Parathyroid adenoma (tissue), 2 donors: ENCODE data around the gene WNT9A.

Experiments
- H2AFZ ChIP-seq: fragments of 300-600 bp; sonication (generic); one replicate; pipeline ENCODE4 v1.7.0; 2017; ENCODE audit warnings: antibody characterized with exemption, mild to moderate bottlenecking
- H3K27ac ChIP-seq: fragments of 300-600 bp; sonication (generic); one replicate; pipeline ENCODE4 v1.7.0; 2017
- H3K27me3 ChIP-seq: fragments of 300-600 bp; sonication (generic); one replicate; pipeline ENCODE4 v1.7.0; 2017; ENCODE audit warnings: low read length; ENCODE audit not compliant: control insufficient read depth, insufficient read depth
- H3K36me3 ChIP-seq: fragments of 300-600 bp; sonication (generic); one replicate; pipeline ENCODE4 v1.7.0; 2017; ENCODE audit warnings: low read length; ENCODE audit not compliant: control insufficient read depth, insufficient read depth
- H3K4me1 ChIP-seq: fragments of 300-600 bp; sonication (generic); one replicate; pipeline ENCODE4 v1.7.0; 2017; ENCODE audit warnings: control low read depth
- H3K4me2 ChIP-seq: fragments of 300-600 bp; sonication (generic); one replicate; pipeline ENCODE4 v1.7.0; 2017; ENCODE audit warnings: low read length
- H3K4me3 ChIP-seq: fragments of 300-600 bp; sonication (generic); one replicate; pipeline ENCODE4 v1.7.0; 2017; ENCODE audit warnings: low read depth, low read length
- H3K79me2 ChIP-seq: fragments of 300-600 bp; sonication (generic); one replicate; pipeline ENCODE4 v1.7.0; 2017; ENCODE audit warnings: control low read depth
- H3K9ac ChIP-seq: fragments of 300-600 bp; sonication (generic); one replicate; pipeline ENCODE4 v1.7.0; 2017; ENCODE audit warnings: mild to moderate bottlenecking
- H3K9me3 ChIP-seq: fragments of 300-600 bp; sonication (generic); one replicate; pipeline ENCODE4 v1.7.0; 2017; ENCODE audit warnings: low read length; ENCODE audit not compliant: control insufficient read depth
- CTCF ChIP-seq: fragments of 300-600 bp; sonication (generic); IDR thresholded peaks from one replicate; pipeline ENCODE4 v1.7.0; 2017; ENCODE audit warnings: antibody characterized with exemption, mild to moderate bottlenecking
- donor health status: primary hyperparathyroidism.

WNT9A gene

GRCh38 chr1:227938276-227938675, 9.5 kb downstream of the WNT9A start:
- H3K4me2 ChIP-seq: no peak overlapping the region
- peaks cover 7% of the 10 kb centered on the region for H3K79me2 ChIP-seq
- no peak overlapping the region for H2AFZ ChIP-seq
- H3K9ac ChIP-seq: no peak overlapping the region
- no peaks in the 10 kb centered on the region for H3K4me1 ChIP-seq
- no peak for TF ChIP-seq CTCF
- H3K9me3 ChIP-seq: no peaks in the 10 kb centered on the region
- H3K36me3 ChIP-seq: no peaks in the 10 kb centered on the region
- no peak overlapping the region for H3K4me3 ChIP-seq
- no peaks in the 10 kb centered on the region for H3K27me3 ChIP-seq
- no peak overlapping the region for H3K27ac ChIP-seq

GRCh38 chr1:227937838-227938145, 9.9 kb downstream of the WNT9A start:
- no peaks in the 10 kb centered on the region for H3K27me3 ChIP-seq
- H3K9ac ChIP-seq: no peak overlapping the region
- no peaks in the 10 kb centered on the region for H3K9me3 ChIP-seq
- H3K79me2 ChIP-seq: peaks cover 2% of the 10 kb centered on the region
- no peak overlapping the region for H3K4me3 ChIP-seq
- H3K4me2 ChIP-seq: no peak overlapping the region
- no peak overlapping the region for H2AFZ ChIP-seq
- no peaks in the 10 kb centered on the region for H3K36me3 ChIP-seq
- no peak for TF ChIP-seq CTCF
- no peaks in the 10 kb centered on the region for H3K4me1 ChIP-seq
- no peak overlapping the region for H3K27ac ChIP-seq

GRCh38 chr1:227937031-227937837, 10.5 kb downstream of the WNT9A start:
- H3K4me2 ChIP-seq: no peak overlapping the region
- no peaks in the 10 kb centered on the region for H3K4me1 ChIP-seq
- H3K79me2 ChIP-seq: no peaks in the 10 kb centered on the region
- H3K9ac ChIP-seq: no peak overlapping the region
- no peaks in the 10 kb centered on the region for H3K27me3 ChIP-seq
- H3K9me3 ChIP-seq: no peaks in the 10 kb centered on the region
- no peak for TF ChIP-seq CTCF
- no peak overlapping the region for H3K4me3 ChIP-seq
- H3K27ac ChIP-seq: no peak overlapping the region
- H3K36me3 ChIP-seq: no peaks in the 10 kb centered on the region
- H2AFZ ChIP-seq: no peak overlapping the region

GRCh38 chr1:227935826-227936225, 11.9 kb downstream of the WNT9A start:
- Histone ChIP-seq H3K9me3 (no peaks in the 10 kb centered on the region), H3K27me3 (no peaks in the 10 kb centered on the region), H3K9ac (no peak overlapping the region), H3K4me2 (no peak overlapping the region), H3K4me1 (no peaks in the 10 kb centered on the region), H3K4me3 (no peak overlapping the region), H3K79me2 (no peaks in the 10 kb centered on the region), H3K27ac (no peak overlapping the region), H3K36me3 (no peaks in the 10 kb centered on the region), H2AFZ (no peak overlapping the region)
- no peak for TF ChIP-seq CTCF
